Kidney tubule cell (primary cell): Measurements from ENCODE around the gene GRID1.

Experiments
- DNase-seq: peaks from one replicate; pipeline ENCODE4 v3.0.0-alpha.2; 2018; ENCODE audit warnings: low spot score

GRID1 gene

DNA sequence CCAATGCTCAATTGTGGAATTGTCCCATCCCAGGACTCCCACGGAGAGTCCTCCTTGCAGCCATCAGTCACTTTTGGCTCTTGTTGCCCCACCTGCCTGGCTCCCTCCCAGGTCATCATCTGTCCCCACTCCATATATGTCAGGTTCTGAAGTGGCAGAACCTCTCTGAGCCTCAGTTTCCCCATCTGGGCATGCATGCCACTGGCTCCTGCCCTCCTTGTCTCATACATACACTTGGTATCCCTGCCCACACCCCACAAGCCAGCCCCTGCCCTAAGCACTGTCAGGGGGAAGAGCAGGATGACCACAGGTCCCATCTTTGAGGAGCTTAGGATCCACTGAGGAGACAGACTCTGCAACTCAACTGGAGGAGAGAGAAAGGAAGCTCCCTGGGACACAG is 156.9 kb downstream of the GRID1 start:
- DNase-seq = no peak

DNA sequence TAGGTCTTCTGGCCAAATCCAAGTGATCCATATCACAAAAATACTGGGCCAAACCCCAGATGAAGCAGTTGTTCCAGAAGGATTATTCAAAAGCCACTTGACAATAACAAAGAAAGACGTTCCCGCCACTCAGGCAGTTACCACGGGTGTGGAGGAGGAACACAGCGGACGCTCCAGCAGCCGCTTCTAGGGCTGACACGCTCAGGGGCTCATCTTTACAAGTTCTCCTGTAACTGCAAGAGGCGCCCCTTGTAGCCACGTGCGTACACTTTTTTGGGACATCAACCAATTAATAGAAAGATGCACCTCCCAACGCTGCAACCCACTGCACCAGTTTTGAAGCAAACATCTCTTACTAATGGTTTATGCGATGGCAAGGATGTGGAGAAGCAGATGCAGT is 159.4 kb downstream of the GRID1 start:
- no peak for DNase-seq

DNA sequence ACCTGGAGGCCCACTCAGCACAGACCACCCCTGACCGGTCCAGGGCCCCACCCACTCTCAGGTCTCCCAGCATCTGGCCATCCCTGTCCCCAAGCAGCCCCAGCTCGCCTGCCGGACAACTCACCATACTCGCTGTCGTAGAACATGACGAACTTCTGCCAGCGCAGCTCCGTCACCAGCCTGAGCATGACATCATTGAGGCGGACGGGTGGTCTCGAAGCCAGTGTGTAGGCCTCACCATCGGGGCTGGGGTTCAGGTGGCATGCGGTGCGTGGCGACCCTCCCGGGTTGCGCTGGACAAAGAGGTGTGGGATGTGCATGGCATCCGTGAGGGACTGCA is 160.4 kb downstream of the GRID1 start:
- DNase-seq = no peak

DNA sequence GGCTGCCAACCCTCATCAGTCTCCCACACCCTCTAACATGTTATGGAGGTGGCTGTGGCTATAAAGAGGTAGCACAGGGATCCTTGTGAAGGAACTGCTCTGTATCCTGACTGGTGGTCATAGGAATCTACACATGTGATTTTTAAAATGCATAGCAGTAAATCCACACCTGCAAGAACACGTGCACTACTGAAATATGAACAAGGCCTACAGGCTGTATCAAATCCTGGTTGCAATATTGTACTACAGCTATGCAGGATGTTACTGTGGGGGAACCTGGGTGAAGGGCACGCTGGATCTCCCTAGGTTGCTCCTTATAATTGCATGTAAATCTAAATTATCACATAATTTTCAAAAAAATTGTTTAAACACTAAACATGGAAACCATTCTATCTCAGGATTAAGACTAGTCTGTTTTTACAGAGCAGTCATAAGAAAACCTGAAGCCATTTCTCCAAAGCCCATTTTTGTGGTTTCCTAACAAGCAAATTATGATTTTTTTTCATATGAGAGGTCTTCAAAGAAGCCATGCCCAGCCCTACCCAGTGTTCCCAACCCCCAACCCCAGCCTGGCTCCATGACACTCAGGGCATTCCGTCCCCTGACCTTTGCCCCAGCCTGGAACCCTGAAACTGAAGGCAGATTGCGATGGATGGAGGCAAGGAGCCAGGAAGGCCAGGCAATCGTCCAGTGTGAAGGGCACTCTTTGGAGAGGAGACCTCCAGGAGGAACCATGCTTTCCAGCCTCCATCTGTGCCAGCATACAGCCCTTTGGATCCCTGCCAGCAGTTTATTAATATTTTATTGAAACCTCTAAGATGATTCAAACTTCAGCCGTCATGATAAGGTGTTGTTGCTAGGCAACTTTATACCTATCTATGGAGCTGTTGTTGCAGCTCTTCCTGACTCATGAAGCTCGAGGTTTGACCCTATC is 161.0 kb downstream of the GRID1 start:
- DNase-seq = no peak

DNA sequence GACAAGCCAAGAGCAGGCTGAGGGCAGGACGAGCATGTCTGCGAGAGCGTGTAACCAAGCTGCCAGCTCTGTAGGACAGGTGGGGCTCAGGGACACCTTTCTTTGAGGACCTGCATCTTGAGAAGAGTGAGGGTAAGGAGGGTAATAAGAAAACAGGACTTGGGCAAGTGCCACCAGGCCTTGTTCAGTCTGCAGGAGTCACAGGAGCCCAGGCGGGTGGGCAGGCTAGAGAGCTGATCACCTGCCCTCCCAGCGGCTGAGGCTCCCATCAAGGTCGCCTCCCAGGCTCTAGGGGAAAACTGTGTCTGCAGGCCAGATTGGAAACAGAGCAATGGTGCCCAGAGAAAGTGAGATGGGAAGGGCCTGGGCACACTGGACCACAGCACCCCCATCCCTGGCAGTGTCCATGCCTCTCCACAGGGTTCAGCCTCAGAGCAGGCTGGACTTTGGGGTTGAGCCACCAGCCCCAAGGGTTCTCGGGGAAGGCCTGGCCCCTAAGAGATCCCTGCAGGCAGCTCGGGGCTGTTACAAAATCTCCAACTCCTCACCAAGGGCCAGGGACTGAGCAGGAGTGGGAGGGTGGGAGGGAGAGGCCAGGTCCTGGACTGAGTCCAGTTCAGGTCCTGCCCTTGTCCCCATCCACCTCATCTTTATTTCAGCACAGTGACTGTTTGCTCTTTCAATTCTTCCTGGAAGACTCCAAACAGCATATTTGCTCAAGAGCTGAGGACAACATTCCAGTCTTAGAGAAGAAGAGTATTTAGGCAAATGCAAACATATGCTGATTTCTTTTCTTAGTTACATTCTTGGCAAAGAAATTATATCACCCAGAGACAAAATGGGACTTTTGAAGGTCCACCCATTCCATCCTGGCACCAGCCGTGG is 161.9 kb downstream of the GRID1 start:
- DNase-seq = no peak

DNA sequence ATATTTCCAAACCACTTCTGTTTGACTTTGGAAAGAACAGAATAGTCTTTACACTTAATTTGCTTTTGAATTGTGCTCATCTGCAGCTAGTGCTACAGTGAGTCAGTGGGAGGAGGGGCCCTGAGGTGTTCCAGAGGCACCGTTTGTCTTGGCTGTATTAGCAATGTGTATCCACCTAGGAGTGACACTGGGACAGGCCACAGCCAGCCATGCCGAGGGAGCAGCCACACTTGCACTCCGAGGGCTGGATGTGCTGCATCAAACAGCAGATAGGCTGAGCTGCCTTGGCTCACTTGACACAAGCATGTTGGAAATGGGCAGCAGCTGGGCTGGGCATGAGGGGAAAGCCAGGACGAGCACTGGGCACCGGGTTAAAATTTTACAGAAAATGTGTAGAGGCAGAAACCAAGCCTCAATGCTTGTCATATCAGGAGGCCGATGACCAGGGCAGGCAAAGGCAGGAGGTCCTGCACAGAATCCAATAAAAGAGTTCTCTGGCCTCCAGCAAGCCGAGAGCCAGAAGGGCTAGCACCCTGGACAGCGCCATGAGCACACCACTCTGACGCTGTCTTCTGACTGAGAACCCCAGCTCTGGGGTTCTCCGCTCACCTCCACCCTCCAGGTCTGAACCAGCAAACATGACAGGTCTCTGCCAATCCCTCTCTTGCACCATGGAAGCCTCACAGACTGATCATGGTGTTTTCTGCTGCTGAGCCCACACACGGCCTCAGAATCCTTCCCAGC is 163.3 kb downstream of the GRID1 start:
- peak; percentile 25 for DNase-seq

DNA sequence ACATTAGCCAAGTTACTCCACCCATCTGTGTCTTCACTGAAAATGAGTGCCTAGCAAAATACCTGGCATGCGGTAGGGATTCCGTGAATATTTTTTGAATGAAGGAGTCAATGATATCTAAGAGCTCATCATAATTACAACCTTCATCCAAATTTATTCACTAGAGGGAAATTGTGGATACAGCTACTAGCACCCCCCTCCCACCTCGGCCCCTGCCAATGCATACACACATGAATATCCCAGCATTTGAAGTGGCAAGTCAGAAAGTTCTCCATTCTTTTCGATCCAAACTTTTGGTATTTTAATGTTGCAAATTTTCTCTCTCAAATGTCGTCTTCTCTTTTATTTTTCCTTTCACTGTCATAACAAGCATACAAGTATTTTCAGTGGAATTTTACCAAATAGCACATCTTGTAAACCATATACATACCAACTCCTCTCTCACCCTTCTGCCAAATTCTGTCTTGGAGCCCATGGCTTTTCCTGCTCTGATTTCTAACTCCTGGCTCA is 164.3 kb downstream of the GRID1 start:
- DNase-seq = no peak

DNA sequence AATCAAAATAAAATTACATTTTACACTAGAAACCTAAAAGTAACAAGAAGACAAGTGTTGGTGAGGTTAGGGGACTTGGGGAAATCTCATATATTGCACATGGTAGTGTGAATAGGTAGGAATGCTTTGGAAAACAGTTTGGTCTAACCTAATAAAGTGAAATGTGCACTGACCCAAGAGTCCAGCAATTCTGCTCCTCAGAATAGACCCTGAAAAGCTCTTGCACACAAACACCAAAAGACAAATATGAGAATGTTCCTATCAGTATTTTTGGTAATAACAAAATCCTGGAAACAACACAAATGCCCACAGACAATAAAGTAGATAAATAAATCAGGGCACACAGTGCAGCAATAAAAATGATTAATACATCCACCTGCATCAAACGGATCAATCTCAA is 165.7 kb downstream of the GRID1 start:
- DNase-seq = no peak

DNA sequence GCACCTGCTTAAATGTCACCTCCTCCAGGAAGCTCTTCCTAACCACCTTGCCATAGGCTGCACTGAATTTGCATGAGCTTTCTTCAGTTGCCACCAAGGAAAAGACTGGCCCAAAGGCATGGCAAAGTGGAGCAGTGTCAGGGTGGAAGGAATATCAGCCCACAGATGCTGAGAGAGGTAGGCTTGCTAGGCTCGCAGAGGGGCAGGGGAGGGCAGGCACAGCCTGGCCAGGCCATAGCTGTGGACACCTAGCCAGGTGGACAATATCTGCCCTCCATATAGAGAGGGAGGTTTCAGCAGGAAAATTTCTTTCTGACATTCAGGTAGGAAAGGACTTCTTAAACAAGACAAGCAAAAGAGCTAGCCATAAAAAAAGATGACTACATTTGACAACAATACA is 166.3 kb downstream of the GRID1 start:
- DNase-seq = no peak

DNA sequence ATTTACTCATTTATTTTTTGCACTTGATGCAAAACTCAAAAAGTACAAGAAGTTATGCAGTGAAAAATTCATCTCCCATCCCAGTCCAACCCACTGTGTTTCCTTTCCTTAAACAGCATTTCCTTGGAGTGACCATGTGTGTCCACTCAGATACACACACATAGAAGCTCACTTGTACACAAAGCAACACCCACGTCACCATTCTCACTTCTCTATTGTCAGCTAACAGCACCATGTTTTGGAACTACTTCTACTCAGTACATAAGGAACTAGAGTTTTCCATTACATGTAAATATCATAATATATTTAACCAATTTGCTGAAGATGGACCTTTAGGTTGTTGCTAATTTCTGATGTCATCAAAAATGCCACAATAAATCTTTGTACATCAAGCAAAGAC is 167.6 kb downstream of the GRID1 start:
- no peak for DNase-seq

DNA sequence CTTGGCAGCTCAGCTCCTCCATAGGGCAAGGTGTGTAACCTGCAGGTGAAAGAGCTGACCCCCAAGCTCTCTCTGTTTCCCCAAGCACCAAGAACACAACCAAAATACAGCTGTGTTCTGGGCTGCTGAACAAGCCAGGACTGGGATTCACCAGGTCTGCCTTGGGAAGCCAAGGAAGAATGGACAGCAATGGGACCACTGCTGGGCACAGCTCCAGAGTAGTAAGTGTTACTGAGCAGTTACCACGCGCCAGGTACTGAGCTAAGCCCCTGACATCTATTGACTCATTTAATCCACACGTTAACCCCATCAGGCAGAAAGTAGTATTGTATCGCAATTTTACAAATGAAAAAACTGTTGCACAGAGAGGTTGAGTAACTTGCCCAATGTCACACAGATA is 168.3 kb downstream of the GRID1 start:
- no peak for DNase-seq

DNA sequence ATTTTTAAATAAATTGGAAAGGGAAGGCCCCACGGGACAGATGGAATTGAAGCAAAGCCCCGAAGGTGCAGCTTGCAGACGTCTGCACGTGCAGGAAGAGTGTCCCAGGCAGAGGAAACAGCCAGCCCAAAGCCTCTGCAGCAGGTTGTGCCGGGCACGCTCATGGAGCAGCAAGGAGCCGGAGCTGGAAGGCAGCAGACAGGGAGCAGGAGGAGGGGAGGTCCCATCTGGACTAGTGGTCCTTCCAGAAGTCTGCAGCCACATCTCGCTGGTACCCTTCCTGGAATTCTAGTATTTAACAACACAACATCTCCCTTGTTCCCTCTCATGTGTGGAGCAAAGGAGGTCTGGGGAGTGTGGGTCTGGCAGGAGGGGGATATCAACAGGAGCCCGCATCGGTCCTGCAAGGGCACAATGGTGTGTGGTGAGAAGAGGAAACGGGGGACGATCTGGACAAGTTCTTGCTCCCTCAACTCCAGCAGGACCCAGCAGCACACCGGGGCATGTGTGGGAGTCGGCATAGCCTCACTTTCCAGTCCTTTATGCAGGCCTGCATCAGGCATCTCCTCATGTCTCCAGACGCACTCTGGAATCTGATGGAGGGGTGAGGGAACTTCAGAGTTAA is 169.3 kb downstream of the GRID1 start:
- no peak for DNase-seq

DNA sequence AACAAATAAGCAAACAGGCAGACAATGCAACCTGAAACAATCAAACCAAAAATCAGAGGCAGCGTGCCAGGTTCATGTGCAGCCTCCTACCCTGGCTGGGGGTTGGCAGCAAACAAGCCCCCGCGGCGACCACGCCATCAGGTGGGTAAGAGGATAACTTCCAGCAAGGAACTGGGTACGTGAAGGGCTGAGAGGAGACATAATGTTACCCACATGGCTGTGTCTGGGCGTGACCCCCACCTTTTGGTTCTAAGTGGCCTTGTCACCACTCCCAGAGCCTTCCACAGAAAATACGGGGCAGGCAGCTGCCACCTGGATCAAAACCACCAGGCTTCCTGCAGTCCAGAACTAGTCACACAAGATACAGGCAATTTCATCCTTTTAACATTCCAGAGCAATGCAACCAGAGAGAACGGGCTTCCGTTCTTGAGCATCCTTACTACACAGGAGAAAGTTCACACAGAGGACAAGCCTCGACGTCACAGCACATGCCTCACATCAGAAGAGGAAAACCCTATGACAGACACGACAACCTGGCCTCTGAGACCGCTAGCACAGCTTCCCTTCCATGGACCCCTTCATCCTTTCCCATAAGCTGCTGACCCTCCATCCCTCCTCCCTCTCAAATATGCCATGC is 171.0 kb downstream of the GRID1 start:
- no peak for DNase-seq

DNA sequence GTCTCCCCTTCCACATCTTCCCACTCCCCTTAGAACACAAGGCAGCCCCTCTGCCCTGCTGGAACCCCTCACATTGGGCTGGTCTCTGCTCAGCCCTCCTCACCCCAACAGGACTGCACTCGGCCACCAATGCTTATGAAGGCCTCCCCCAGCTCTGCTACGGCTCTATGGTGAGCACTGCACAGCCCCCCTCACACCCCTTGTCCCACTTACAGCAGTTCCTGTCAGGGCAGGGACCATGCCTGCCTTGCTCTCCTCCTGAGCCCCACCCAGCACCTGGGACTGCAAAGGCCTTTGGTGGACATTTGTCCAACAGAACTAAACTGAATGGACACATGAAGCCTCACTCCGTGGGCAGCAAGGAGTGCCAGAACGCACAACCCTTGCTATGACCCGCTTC is 171.9 kb downstream of the GRID1 start:
- no peak for DNase-seq

DNA sequence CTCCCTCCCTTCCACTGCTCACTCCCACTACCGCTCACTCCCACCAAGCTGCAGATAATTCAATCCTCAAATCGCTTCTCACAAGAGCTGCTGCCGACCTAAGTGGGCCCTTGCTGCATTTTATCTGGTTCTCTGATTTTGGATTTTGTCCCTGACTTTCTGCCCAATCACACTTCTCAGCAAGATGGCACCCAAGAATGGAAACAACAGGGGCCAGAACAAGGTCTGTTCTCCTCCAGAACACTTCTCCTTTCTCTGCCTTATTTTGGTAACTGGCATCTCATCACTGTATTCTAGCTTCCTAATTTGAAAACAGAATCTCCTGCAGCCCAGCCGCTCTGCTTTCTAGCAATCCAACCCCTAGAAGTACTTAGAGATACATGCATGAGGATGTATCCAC is 172.8 kb downstream of the GRID1 start:
- DNase-seq = no peak

DNA sequence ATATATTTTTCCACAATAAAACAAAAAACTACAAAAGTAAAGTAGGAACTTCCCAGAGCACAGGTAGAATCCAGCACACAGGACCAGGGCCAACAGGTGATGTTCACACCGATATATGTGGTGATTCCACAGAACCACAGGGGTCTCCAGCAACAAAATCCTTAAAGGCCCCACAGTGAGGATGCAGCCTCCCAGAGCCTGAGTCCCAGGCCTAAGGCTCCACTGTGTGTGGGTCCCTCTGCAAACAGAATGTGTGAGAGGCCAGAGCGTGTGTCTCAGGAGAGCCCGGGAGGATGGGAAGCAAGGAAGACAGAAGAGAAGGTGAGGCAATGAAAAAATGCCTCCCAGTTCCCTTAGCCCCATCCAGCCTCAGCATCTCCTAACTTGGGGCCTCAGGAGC is 173.9 kb downstream of the GRID1 start:
- DNase-seq = no peak

DNA sequence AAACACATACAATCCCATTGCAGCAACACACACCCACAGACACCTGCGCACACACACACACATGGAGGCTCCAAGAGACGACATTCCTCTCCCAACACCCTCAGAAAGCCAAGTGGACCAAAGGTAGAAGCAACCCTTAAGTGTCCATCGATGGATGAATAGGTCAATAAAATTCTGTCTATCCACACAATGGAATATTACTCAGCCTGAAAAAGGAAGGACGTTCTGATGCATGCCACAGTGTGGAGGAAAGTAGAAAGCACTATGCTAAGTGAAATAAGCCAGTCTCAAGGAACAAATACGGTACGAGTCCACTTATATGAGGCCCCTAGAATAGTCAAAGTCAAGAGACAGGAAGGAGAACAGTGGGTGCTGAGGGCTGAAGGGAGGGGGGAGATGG is 174.4 kb downstream of the GRID1 start:
- no peak for DNase-seq

DNA sequence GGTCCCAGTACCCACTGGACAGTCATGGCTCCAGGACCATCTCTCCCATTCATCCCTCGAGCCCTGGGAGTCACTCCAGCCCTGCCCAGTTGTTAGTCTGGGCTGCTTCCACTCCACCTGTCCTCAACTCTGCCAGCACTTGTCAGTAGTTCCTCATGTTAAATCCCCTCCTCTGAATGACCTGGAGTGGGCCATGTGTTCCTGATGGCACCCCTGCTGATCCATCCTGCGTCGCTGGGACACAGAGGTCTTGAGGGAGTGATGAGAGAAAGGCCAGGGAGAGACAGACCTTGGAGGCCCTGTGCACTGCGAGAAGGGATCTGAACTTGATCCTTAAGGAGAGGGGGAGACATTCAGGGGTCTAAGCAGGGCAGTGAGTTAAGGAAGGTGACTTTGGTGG is 174.9 kb downstream of the GRID1 start:
- no peak for DNase-seq

DNA sequence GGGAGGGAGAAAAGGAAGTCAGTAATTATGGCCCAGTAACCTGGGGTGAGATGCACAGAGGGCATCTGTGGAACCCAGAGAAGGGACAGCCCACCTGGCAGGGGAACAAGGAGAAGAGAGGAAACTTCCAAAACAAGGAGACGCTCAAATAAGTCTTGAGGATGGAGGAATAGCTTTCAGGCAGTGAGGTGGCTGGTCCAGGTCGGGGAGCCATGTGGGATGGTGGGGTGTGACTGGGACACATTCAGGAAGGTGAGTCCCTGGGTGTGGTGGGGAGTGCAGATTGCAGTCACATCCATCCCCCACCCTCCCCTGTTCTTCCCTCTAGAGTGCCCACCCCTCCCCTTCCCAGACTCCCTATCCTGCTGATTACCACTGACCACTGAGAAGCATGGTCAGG is 175.4 kb downstream of the GRID1 start:
- DNase-seq = no peak

DNA sequence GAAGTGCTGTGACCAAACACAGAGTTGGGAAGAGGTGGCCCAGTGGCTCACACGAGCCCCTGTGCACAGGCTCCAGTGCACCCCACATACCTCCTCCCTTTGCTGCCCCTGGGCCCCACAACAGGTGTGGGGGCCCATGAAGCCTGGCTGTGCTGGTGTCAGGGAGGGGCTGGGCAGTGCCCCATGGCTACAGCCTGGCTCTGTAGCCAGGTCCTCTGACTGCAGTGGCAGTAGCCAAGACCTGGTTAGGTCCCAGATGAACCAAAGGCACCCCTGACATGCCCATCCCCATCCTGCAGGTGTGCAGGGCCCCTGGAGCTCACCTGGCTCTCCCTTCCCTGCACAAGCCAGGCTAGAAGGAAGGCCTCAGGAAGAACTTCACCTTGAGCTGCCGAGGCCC is 176.3 kb downstream of the GRID1 start:
- DNase-seq = no peak

DNA sequence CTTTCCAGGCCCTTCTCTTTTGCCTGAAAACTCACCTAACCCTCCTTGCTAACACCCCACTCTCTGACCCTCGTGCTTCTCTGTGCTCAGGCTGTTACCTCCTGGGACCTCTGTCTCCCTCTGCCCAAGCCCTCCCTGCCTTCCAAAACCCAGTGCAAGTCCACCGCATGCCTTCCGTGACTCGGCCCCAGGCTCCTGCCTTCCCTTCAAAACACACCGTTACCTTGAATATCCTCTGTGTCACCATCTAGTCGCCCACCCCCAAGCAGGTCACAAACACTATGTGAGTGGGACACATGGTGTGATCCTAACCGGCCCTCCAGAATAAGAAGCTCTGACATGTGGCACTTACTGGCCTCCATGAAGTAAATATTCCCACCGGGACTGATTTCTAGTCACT is 176.7 kb downstream of the GRID1 start:
- DNase-seq = no peak
